Neuronal stem cell (in vitro differentiated cells): ENCODE measurements around the gene SPOPL.

ENCODE experiments used
- DNase-seq: peaks from one replicate; pipeline ENCODE4 v3.0.0-alpha.2; 2013; ENCODE audit warnings: low spot score
- H2AFZ ChIP-seq: one replicate; pipeline ENCODE4 v1.6.1; 2013; ENCODE audit warnings: mild to moderate bottlenecking, low read length, inconsistent platforms
- H2AK5ac ChIP-seq: 2 replicates; pipeline ENCODE4 v1.6.1; 2013; ENCODE audit warnings: low read depth, mild to moderate bottlenecking, inconsistent platforms, low read length, moderate library complexity, mixed read lengths
- H2BK120ac ChIP-seq: 2 replicates; pipeline ENCODE4 v1.6.1; 2013; ENCODE audit warnings: low read depth, mild to moderate bottlenecking, inconsistent platforms, low read length, moderate library complexity, mixed read lengths
- H2BK12ac ChIP-seq: one replicate; pipeline ENCODE4 v1.6.1; 2013; ENCODE audit warnings: low read length, inconsistent platforms
- H2BK15ac ChIP-seq: 2 replicates; pipeline ENCODE4 v1.6.1; 2013; ENCODE audit warnings: mild to moderate bottlenecking, low read length, inconsistent platforms, mixed read lengths
- H2BK5ac ChIP-seq: one replicate; pipeline ENCODE4 v1.6.1; 2013; ENCODE audit warnings: inconsistent platforms, mild to moderate bottlenecking, low read length, moderate library complexity
- H3K14ac ChIP-seq: one replicate; pipeline ENCODE4 v1.6.1; 2013; ENCODE audit warnings: low read length, inconsistent platforms
- H3K18ac ChIP-seq: 2 replicates; pipeline ENCODE4 v1.6.1; 2013; ENCODE audit warnings: low read length, inconsistent platforms
- H3K23ac ChIP-seq: 2 replicates; pipeline ENCODE4 v1.6.1; 2013; ENCODE audit warnings: low read depth, mild to moderate bottlenecking, mixed read lengths, low read length, inconsistent platforms; ENCODE audit not compliant: poor library complexity
- H3K27ac ChIP-seq: replicated peaks from 3 replicates; pipeline ENCODE4 v1.5.1; 2013; ENCODE audit warnings: low read length, inconsistent platforms
- H3K27me3 ChIP-seq, 3 experiments: 2 replicates each; pipeline ENCODE4 v1.6.1; 2013; ENCODE audit warnings: low read length in 3 of 3, mild to moderate bottlenecking in 2 of 3, inconsistent platforms in 1 of 3, low read depth in 1 of 3, mixed read lengths in 1 of 3, moderate library complexity in 1 of 3; ENCODE audit not compliant: control insufficient read depth in 3 of 3, insufficient read depth in 3 of 3
- H3K36me3 ChIP-seq, 2 donors: replicated peaks in 1 of 2; 2 replicates each; pipeline ENCODE4 v1.6.1; 2013; ENCODE audit warnings: low read length in 2 of 2; ENCODE audit not compliant: control insufficient read depth in 2 of 2, insufficient read depth in 2 of 2
- H3K4ac ChIP-seq: 2 replicates; pipeline ENCODE4 v1.6.1; 2013; ENCODE audit warnings: inconsistent platforms, mild to moderate bottlenecking, low read length, moderate library complexity
- H3K4me1 ChIP-seq, 2 donors: 1 replicate in 1 of 2; 2 replicates in 1 of 2; pipeline ENCODE4 v1.6.1; 2013; ENCODE audit warnings: low read length in 2 of 2, low read depth in 1 of 2; ENCODE audit not compliant: control insufficient read depth in 2 of 2, insufficient read depth in 1 of 2
- H3K4me2 ChIP-seq: one replicate; pipeline ENCODE4 v1.6.1; 2013; ENCODE audit warnings: mild to moderate bottlenecking, low read length, inconsistent platforms; ENCODE audit not compliant: insufficient read depth, poor library complexity, severe bottlenecking
- H3K4me3 ChIP-seq, 2 donors: 2 replicates each; pipeline ENCODE4 v1.5.1; 2013; ENCODE audit warnings: low read length in 2 of 2, mild to moderate bottlenecking in 2 of 2, inconsistent platforms in 1 of 2, moderate library complexity in 1 of 2
- H3K79me1 ChIP-seq: one replicate; pipeline ENCODE4 v1.6.1; 2013; ENCODE audit warnings: low read depth, mild to moderate bottlenecking, inconsistent platforms, low read length, moderate library complexity
- H3K9ac ChIP-seq: one replicate; pipeline ENCODE4 v1.6.1; 2013; ENCODE audit warnings: mild to moderate bottlenecking, low read depth, low read length, inconsistent platforms; ENCODE audit not compliant: poor library complexity
- H3K9me3 ChIP-seq, 2 donors: replicated peaks in 1 of 2; 2 replicates each; pipeline versions ENCODE3 to v1.6.1; 2013; ENCODE audit warnings: low read length in 2 of 2, mild to moderate bottlenecking in 2 of 2, inconsistent platforms in 1 of 2, low read depth in 1 of 2, mixed read lengths in 1 of 2, moderate library complexity in 1 of 2; ENCODE audit not compliant: control insufficient read depth in 2 of 2, insufficient read depth in 1 of 2
- H4K8ac ChIP-seq: one replicate; pipeline ENCODE4 v1.6.1; 2013; ENCODE audit warnings: low read depth, mild to moderate bottlenecking, inconsistent platforms, low read length, moderate library complexity
- H4K91ac ChIP-seq: one replicate; pipeline ENCODE4 v1.6.1; 2013; ENCODE audit warnings: low read length, low read depth, mild to moderate bottlenecking, inconsistent platforms; ENCODE audit not compliant: poor library complexity
- WGBS, 2 donors: extraction: QIAGEN DNeasy Blood & Tissue Kit; methylation state at CpG; one replicate each; pipeline ENCODE4 v1.1.7; 2013; ENCODE audit warnings: missing lambda C conversion rate in 2 of 2, mixed read lengths in 1 of 2; ENCODE audit not compliant: insufficient read length in 2 of 2, insufficient replicate concordance in 1 of 2; ENCODE audit errors: extremely low coverage in 2 of 2; 5-methylcytosine and 5-hydroxymethylcytosine counted together

Gene SPOPL

GRCh38 chr2:138515092-138515491, 13.5 kb downstream of the SPOPL start:
- Histone ChIP-seq H3K4me3 (no peak overlapping the region), H3K4me2 (no peak overlapping the region), H3K79me1 (peaks cover 1% of the 10 kb centered on the region), H2BK120ac (no peak overlapping the region), H3K4ac (no peak overlapping the region), H3K36me3 (no peaks in the 10 kb centered on the region), H3K27me3 (no peaks in the 10 kb centered on the region), H2AK5ac (no peak overlapping the region), H4K91ac (no peak overlapping the region), H2AFZ (no peak overlapping the region), H3K9ac (no peak overlapping the region), H2BK12ac (no peak overlapping the region), H3K18ac (no peak overlapping the region), H3K23ac (no peak overlapping the region), H2BK15ac (no peak overlapping the region), H3K9me3 (no peaks in the 10 kb centered on the region), H3K14ac (no peak overlapping the region), H4K8ac (no peak overlapping the region), H3K27ac (no peak overlapping the region), H2BK5ac (no peak overlapping the region), H3K4me1 (no peaks in the 10 kb centered on the region)
- DNase-seq: no peak
- no CpG with 5 or more reads among the region's 3 CpGs for WGBS, 2 donors

GRCh38 chr2:138516030-138516704, 14.6 kb downstream of the SPOPL start:
- no peak overlapping the region for H4K91ac ChIP-seq
- no peak overlapping the region for H2BK120ac ChIP-seq
- no peak overlapping the region for H3K27ac ChIP-seq
- DNase-seq: no peak
- H4K8ac ChIP-seq: no peak overlapping the region
- H3K79me1 ChIP-seq: peaks cover 1% of the 10 kb centered on the region
- no peak overlapping the region for H2BK5ac ChIP-seq
- H3K4me2 ChIP-seq: no peak overlapping the region
- WGBS, 2 donors: 100% methylated on average over 1 to 3 of the region's 3 CpGs
- no peak overlapping the region for H2AFZ ChIP-seq
- no peaks in the 10 kb centered on the region for H3K9me3 ChIP-seq
- H3K18ac ChIP-seq: no peak overlapping the region
- no peak overlapping the region for H3K4me3 ChIP-seq
- no peak overlapping the region for H2AK5ac ChIP-seq
- no peak overlapping the region for H3K23ac ChIP-seq
- no peak overlapping the region for H3K9ac ChIP-seq
- H2BK15ac ChIP-seq: no peak overlapping the region
- no peak overlapping the region for H3K4ac ChIP-seq
- no peaks in the 10 kb centered on the region for H3K4me1 ChIP-seq
- no peak overlapping the region for H3K14ac ChIP-seq
- no peak overlapping the region for H2BK12ac ChIP-seq
- no peaks in the 10 kb centered on the region for H3K27me3 ChIP-seq
- H3K36me3 ChIP-seq: no peaks in the 10 kb centered on the region

GRCh38 chr2:138518860-138519259, 17.3 kb downstream of the SPOPL start:
- DNase-seq: no peak

GRCh38 chr2:138521821-138522220, 20.3 kb downstream of the SPOPL start:
- H3K9me3 ChIP-seq: peaks cover 2 to 12% of the 10 kb centered on the region in 2 donors
- H3K14ac ChIP-seq: no peak overlapping the region
- no peak overlapping the region for H2BK15ac ChIP-seq
- no peak overlapping the region for H2BK120ac ChIP-seq
- H4K91ac ChIP-seq: no peak overlapping the region
- H3K4me3 ChIP-seq: no peak overlapping the region
- peaks cover 1% of the 10 kb centered on the region for H3K79me1 ChIP-seq
- no peak overlapping the region for H3K23ac ChIP-seq
- H3K4me2 ChIP-seq: no peak overlapping the region
- H3K9ac ChIP-seq: no peak overlapping the region
- H4K8ac ChIP-seq: no peak overlapping the region
- no peak for DNase-seq
- H3K18ac ChIP-seq: no peak overlapping the region
- no peak overlapping the region for H2AK5ac ChIP-seq
- no peak overlapping the region for H3K4ac ChIP-seq
- no peaks in the 10 kb centered on the region for H3K36me3 ChIP-seq
- WGBS, 2 donors: no CpG with 5 or more reads among the region's 5 CpGs
- H3K27ac ChIP-seq: no peak overlapping the region
- no peaks in the 10 kb centered on the region for H3K27me3 ChIP-seq
- H2BK12ac ChIP-seq: no peak overlapping the region
- H2AFZ ChIP-seq: no peak overlapping the region
- H3K4me1 ChIP-seq: peaks cover 0 to 2% of the 10 kb centered on the region in 2 donors
- no peak overlapping the region for H2BK5ac ChIP-seq

More at GRCh38 chr2:138518860-138519259, 17.3 kb downstream of the SPOPL start:
- Histone ChIP-seq H3K9me3 (peaks cover 0 to 4% of the 10 kb centered on the region in 2 donors), H3K4me2 (no peak overlapping the region), H3K9ac (no peak overlapping the region), H3K27me3 (no peaks in the 10 kb centered on the region), H3K4me3 (no peak overlapping the region), H3K79me1 (peaks cover 1% of the 10 kb centered on the region), H2BK15ac (no peak overlapping the region), H2BK12ac (no peak overlapping the region), H3K18ac (no peak overlapping the region), H2BK120ac (no peak overlapping the region), H2AFZ (no peak overlapping the region), H3K4me1 (peaks cover 0 to 2% of the 10 kb centered on the region in 2 donors), H3K23ac (no peak overlapping the region), H3K4ac (no peak overlapping the region), H2AK5ac (no peak overlapping the region), H2BK5ac (no peak overlapping the region), H3K27ac (no peak overlapping the region), H4K91ac (no peak overlapping the region), H3K36me3 (no peaks in the 10 kb centered on the region), H3K14ac (no peak overlapping the region), H4K8ac (no peak overlapping the region)
- no CpG with 5 or more reads among the region's 1 CpG for WGBS, 2 donors
